ENCODE results near the gene TMPRSS2. TPM values are rescaled to one million over a fixed set of nuclear protein-coding genes. Genes with fewer than 3 reads are reported as not detected.

The TMPRSS2 gene
- polyA plus RNA-seq (2013, experiment 1 of 2; ENCODE audit: insufficient read length), result not detected
- not detected for polyA plus RNA-seq (2013, experiment 2 of 2; ENCODE audit: insufficient read length)

GRCh38 chr21:41507521-41508414, at the start of gene TMPRSS2:
TMPRSS2 (minus strand) TSS chr21:41508158; CDS start chr21:41498133, 10,025 bp downstream.
- no peak for DNase-seq

DNA sequence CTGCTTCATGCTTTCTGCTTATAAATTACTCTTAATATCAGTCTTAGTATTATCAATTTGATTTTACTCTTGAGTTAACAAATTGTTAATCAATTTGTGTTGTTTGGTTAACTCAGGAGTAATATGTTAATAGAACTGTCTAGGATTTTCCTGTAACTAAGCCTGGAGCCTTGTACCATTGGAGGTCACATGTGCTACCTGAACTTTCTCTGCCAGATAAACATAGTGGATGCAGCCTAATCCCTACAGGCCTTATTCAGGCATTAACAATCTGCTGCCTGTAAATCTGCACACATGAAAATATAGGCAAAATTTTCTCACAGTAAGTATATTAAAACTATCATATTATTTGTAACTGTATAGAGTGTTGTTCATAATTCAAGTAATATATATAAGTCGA, 47.1 kb upstream of the TMPRSS2 start:
- DNase-seq, result no peak

- DNase-seq, result no peak
These were observed 44.3 kb upstream of the TMPRSS2 start for GRCh38 chr21:41552254-41552653.

DNA sequence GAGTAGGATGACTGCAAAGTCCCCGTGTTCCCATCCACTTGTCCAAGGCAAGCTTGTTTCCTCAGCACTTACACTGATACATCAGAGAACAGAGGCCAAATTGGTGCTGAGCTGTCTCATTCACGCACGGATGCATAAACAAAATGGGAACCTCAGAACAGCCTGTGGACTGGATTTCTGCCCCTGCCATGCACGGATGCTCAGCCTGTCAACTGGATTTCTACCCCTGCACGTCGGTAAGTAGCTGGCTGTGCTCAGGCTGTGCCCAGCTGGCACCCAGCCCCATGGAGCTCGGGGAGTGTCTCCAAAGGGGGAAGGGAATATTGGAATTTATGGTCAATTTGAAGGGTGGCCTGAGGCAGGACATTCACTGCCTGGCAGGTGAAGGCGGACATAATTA, 40.8 kb upstream of the TMPRSS2 start:
- DNase-seq, result no peak

DNA sequence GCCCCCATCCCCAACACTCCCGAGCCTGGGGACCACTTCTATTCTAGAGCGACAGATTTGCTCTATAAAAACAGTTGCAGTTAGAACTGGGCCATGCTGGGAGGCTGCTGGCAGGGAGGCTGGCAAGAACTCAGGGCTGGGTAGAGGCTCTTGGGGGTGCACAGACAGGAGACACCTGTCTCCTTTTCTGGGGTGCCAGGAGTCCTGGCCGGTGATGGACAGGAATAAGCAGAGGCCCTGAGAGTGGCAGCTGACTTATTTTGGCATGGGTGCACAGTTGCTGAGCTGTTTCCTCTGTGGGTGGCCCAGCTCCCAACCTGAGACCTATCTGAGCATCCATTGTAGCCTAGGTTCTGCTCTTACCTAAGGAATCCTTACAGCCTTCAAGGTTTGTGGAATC, 39.2 kb upstream of the TMPRSS2 start:
- DNase-seq, result no peak

GRCh38 chr21:41545500-41546359, 37.8 kb upstream of the TMPRSS2 start:
- DNase-seq, result no peak

GRCh38 chr21:41542727-41543126, 34.8 kb upstream of the TMPRSS2 start:
- no peak for DNase-seq

DNA sequence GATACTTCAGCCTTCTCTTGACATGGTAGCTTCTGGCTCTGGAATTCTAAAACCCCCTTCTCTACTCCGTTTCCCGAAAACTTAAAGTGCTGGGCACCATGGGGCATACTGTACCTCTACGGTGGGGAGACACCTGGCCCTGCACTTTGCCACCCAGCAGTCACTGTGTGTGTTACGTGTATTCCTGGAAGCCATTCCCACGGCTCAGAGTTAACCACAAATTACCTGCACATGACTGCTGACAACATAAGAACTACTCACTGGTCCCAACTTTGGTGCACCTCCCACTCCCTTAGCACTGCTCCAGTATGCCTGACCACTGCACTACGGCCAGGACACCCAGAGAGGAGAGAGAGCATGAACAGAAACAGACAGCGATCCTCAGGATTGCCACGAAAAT, 29.4 kb upstream of the TMPRSS2 start:
- no peak for DNase-seq

GRCh38 chr21:41536827-41537103, 28.8 kb upstream of the TMPRSS2 start:
- DNase-seq, result no peak

GRCh38 chr21:41536076-41536826, 28.3 kb upstream of the TMPRSS2 start:
- DNase-seq, result no peak

DNA sequence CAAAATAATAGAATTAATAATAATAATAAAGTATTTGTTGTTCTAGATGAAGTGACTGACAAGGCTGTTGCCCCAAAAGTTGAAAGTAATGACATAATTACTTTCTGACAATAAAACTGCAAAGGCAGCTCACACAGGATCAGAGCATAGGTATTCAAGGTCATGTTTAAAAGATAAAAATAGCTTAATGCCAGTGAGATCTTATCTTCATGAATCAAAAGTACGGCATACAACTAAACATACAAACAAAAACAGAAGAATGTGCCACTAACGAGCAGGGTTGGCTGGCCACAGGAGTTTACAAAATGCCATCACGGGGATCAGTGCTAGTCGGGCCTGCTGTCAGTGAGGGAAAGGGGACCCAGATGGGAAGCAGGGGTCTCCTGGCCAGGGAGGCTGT, 22.4 kb upstream of the TMPRSS2 start:
- no peak for DNase-seq

DNA sequence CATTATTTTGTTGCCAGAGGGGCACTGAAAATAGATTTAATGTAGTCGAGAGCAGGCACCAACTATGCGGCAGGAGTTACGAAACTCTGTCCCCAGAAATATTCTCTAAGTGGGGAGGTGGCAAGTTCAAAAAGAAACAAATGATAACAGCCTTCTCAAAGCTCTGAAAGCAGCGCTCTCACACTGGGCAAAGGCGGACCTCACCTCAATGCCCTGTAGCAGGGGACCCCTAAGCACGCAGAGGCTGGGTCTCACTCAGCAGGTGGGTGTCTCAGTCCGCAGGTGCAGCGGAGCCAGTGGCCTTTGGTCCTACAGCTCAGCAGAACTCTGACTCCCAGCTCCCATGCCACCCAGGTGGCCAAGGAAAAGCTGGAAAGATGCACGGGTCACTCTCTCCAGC, 21.8 kb upstream of the TMPRSS2 start:
- DNase-seq, result no peak

- no peak for DNase-seq
These were observed 18.6 kb upstream of the TMPRSS2 start for GRCh38 chr21:41526478-41527087.

- no peak for DNase-seq
These were observed 15.2 kb upstream of the TMPRSS2 start for GRCh38 chr21:41523175-41523574.

DNA sequence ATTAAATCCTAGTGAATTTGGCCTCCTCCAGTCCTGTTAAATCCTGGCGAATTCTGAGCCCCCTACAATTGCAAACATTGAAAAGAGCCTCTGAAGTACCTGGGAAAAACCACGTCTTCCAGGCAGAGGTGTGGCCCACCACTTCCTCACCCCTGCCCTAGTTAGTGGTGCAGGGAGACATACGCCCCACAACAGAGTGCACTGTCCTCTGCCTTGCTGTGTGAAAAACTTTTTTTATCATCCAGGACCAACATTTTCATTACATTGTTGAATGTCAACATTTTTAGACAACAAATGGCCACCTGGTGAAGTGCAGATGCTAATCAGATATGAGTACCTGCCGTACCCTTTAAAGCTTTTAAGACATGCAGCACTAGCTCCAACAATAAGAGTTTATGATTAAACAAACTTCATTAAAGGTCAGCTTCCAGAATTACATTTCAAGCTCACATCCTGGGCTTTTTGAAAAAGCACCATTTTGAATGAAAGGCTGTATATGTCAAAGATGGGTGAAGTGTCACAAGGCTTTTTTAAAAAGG, 13.6 kb upstream of the TMPRSS2 start:
- DNase-seq, result no peak

- DNase-seq, result no peak
These were observed 12.8 kb upstream of the TMPRSS2 start for GRCh38 chr21:41520560-41521442.

DNA sequence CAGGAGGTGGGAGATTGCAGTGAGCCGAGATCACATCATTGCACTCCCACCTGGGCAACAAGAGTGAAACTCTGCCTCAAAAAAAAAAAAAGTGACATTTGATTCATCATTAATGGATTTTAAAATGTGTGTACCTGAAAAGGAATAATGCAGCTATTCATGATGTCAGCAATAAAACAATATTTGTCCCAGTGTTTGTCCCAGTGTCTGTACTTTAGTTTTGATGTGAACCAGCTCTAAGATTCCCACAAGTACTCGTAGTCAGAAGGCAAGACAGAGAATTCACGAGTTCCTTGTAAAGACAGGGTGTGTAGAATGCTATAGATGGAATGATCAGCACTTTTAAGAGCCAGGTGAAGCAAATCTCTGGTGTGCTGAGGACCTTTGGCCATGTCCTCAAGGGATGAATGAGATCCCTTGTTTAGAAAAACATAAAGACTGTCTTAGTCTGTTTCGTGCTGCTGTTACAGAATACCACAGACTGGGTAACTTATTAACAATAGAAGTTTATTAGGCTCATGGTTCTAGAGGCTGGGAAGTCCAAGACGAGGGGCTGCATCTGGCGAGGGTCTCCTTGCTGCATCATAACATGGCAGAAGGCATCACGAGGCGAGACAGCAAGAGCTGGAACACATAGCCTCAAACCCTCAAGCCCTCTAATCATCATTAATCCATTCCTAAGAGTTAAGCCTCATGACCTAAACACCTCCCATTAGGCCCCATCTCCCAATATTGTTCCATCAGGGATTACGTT, 12.0 kb upstream of the TMPRSS2 start:
- no peak for DNase-seq

DNA sequence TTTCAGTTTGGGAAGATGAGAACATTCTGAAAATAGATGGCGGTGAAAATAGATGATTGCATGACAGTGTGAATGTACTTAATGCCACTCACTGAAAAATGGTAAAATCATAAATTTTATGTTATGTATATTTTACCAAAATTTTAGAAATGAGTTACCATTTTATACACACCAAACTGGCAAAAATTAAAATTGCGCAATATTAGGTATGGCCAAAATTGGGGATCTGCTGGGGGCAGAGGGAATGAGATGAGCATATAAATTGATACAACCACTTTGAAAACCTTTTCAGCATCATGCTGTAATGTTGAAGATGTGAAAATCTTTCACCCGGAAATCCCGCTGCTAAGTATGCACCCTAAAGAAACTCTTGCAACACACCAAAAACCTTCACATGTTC, 10.8 kb upstream of the TMPRSS2 start:
- DNase-seq, result no peak

GRCh38 chr21:41511858-41512257, 3.9 kb upstream of the TMPRSS2 start:
- DNase-seq, result no peak

DNA sequence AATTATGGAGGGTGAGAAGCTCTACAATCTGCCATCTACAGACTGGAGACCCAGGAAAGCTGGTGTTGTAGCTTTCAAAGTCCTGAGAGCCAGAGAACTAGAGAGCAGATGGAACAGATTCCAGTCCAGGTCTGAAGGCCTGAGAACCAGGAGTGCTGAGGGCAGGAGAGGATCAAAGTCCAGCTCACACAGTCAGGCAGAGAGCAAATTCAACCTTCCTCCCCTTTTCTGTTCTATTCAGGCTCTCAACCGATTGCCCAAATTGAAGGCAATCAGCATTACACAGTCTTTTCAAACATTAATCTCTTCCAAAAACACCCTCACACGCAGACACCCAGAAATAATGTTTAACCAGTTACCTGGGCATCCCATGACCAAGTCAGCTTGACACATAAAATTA, 2.5 kb upstream of the TMPRSS2 start:
- DNase-seq, result no peak

Measured in fibroblast of skin of back (primary cell).